Measurements from ENCODE around the gene EPB41. TPM values are rescaled to one million over a fixed set of nuclear protein-coding genes. Genes with fewer than 3 reads are reported as not detected.

EPB41 gene
- total and polyA plus RNA-seq, 9 of the 15 experiments (the other 6 are each of a cell fraction or from before 2014, with no cell fraction given): 3.7 to 213 (median 141) TPM

DNA sequence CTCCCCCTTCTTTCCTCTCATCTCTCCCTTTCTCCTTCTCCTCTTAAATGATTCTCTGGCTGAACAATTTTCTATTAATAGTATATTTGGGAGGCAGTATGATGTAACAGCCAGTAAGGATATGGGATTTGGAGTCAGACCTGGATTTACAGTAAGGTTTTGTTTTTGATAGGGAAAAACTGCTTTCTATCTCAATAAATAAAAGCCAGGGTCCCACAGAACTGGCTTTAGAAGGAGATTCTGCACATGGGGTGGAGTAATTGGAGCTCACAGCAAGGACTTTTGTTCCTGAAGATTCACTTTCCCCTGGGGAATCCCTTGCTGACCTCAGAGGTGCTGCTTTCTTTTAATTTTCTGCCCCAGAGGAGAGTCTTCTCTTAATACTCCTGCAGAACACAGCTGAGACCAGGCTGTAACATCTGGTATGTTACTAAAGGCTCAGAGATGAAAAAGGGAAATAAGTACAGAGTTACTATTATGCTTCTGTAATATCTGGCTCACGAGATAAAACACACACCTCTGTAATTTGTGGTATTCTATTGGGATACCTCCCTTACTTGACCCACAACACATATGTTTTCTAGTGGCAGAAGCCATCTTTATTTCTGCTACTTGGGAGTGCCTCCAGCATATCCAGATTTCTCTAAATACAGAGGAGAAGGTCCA lies 13.4 kb downstream of the EPB41 start (continued):
- TF ChIP-seq, protein P1, sequence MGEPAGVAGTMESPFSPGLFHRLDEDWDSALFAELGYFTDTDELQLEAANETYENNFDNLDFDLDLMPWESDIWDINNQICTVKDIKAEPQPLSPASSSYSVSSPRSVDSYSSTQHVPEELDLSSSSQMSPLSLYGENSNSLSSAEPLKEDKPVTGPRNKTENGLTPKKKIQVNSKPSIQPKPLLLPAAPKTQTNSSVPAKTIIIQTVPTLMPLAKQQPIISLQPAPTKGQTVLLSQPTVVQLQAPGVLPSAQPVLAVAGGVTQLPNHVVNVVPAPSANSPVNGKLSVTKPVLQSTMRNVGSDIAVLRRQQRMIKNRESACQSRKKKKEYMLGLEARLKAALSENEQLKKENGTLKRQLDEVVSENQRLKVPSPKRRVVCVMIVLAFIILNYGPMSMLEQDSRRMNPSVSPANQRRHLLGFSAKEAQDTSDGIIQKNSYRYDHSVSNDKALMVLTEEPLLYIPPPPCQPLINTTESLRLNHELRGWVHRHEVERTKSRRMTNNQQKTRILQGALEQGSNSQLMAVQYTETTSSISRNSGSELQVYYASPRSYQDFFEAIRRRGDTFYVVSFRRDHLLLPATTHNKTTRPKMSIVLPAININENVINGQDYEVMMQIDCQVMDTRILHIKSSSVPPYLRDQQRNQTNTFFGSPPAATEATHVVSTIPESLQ (CRISPR knock-in tag; IDR thresholded peaks at IDR 0.05): 0 out of 2 replicates have a peak, but pooled peaks have one; percentile 34
- TF ChIP-seq PHF8 (IDR thresholded peaks at IDR 0.05; ENCODE audit: borderline replicate concordance, low read length) (no peak), NR2C1 (IDR thresholded peaks at IDR 0.05) (no peak), NR2C1 (tag; IDR thresholded peaks at IDR 0.05) (peak; percentile 53; the same call in 1 of the 2 replicates), ESRRA (IDR thresholded peaks at IDR 0.05; ENCODE audit: borderline replicate concordance, low read depth) (peak; percentile 8; the same call in 1 of the 2 replicates), ZBTB8A (IDR thresholded peaks at IDR 0.05; ENCODE audit: partially characterized antibody) (no peak), NFRKB (IDR thresholded peaks at IDR 0.05; ENCODE audit: low read depth) (peak; percentile 23), ZNF197 (CRISPR knock-in tag; IDR thresholded peaks at IDR 0.05; ENCODE audit: low read depth) (peak; percentile 72), POLR2AphosphoS5 (IDR thresholded peaks at IDR 0.05; ENCODE audit: control insufficient read depth, insufficient read depth, low read depth, low read length) (no peak), CXXC5 (CRISPR knock-in tag; IDR thresholded peaks at IDR 0.05) (0 out of 2 replicates have a peak, but pooled peaks have one; percentile 6), ILK (tag; IDR thresholded peaks at IDR 0.05; ENCODE audit: borderline replicate concordance, low read depth) (0 out of 2 replicates have a peak, but pooled peaks have one; percentile 6), TAF7 (tag; IDR thresholded peaks at IDR 0.05) (0 out of 2 replicates have a peak, but pooled peaks have one; percentile 46), SP1 (CRISPR knock-in tag; IDR thresholded peaks at IDR 0.05) (no peak)
- TF ChIP-seq, protein P2, sequence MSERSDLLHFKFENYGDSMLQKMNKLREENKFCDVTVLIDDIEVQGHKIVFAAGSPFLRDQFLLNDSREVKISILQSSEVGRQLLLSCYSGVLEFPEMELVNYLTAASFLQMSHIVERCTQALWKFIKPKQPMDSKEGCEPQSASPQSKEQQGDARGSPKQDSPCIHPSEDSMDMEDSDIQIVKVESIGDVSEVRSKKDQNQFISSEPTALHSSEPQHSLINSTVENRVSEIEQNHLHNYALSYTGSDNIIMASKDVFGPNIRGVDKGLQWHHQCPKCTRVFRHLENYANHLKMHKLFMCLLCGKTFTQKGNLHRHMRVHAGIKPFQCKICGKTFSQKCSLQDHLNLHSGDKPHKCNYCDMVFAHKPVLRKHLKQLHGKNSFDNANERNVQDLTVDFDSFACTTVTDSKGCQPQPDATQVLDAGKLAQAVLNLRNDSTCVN (CRISPR knock-in tag; IDR thresholded peaks at IDR 0.05): no peak
- TF ChIP-seq, protein P3, sequence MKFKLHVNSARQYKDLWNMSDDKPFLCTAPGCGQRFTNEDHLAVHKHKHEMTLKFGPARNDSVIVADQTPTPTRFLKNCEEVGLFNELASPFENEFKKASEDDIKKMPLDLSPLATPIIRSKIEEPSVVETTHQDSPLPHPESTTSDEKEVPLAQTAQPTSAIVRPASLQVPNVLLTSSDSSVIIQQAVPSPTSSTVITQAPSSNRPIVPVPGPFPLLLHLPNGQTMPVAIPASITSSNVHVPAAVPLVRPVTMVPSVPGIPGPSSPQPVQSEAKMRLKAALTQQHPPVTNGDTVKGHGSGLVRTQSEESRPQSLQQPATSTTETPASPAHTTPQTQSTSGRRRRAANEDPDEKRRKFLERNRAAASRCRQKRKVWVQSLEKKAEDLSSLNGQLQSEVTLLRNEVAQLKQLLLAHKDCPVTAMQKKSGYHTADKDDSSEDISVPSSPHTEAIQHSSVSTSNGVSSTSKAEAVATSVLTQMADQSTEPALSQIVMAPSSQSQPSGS (CRISPR knock-in tag; IDR thresholded peaks at IDR 0.05): no peak
- TF ChIP-seq, protein P4, sequence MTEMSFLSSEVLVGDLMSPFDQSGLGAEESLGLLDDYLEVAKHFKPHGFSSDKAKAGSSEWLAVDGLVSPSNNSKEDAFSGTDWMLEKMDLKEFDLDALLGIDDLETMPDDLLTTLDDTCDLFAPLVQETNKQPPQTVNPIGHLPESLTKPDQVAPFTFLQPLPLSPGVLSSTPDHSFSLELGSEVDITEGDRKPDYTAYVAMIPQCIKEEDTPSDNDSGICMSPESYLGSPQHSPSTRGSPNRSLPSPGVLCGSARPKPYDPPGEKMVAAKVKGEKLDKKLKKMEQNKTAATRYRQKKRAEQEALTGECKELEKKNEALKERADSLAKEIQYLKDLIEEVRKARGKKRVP (CRISPR knock-in tag; IDR thresholded peaks at IDR 0.05): peak; percentile 79; the same call in 1 of the 2 replicates
- TF ChIP-seq, protein P5, sequence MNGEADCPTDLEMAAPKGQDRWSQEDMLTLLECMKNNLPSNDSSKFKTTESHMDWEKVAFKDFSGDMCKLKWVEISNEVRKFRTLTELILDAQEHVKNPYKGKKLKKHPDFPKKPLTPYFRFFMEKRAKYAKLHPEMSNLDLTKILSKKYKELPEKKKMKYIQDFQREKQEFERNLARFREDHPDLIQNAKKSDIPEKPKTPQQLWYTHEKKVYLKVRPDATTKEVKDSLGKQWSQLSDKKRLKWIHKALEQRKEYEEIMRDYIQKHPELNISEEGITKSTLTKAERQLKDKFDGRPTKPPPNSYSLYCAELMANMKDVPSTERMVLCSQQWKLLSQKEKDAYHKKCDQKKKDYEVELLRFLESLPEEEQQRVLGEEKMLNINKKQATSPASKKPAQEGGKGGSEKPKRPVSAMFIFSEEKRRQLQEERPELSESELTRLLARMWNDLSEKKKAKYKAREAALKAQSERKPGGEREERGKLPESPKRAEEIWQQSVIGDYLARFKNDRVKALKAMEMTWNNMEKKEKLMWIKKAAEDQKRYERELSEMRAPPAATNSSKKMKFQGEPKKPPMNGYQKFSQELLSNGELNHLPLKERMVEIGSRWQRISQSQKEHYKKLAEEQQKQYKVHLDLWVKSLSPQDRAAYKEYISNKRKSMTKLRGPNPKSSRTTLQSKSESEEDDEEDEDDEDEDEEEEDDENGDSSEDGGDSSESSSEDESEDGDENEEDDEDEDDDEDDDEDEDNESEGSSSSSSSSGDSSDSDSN (IDR thresholded peaks at IDR 0.05; ENCODE audit: borderline replicate concordance in 1 of 2, low read depth in 2 of 2, low read length in 2 of 2): 0 out of 4 replicates have a peak, but pooled peaks of 1 of the 2 experiments have one; percentile 25
